SJCRH30 (cell line): ENCODE data around the gene GRB7. TPM values are rescaled to one million over a fixed set of nuclear protein-coding genes. Genes with fewer than 3 reads are reported as not detected.

Experiments used
- DNase-seq, 2 experiments: peaks; one replicate each; pipeline ENCODE4 v3.0.0-alpha.2; 2015 to 2020
- H3K27ac ChIP-seq: fragments of 250-450 bp; sonication (Bioruptor Pico); 2 replicates; pipeline ENCODE4 v1.5.1; 2020; ENCODE audit warnings: mild to moderate bottlenecking, moderate library complexity
- H3K27me3 ChIP-seq: fragments of 250-450 bp; sonication (Bioruptor Pico); 2 replicates; pipeline ENCODE4 v1.5.1; 2020; ENCODE audit warnings: mild to moderate bottlenecking, moderate library complexity
- H3K36me3 ChIP-seq: fragments of 250-450 bp; sonication (Bioruptor Pico); 2 replicates; pipeline ENCODE4 v1.5.1; 2020; ENCODE audit warnings: mild to moderate bottlenecking, moderate library complexity
- H3K4me1 ChIP-seq: fragments of 250-450 bp; sonication (Bioruptor Pico); 2 replicates; pipeline ENCODE4 v1.5.1; 2020; ENCODE audit warnings: mild to moderate bottlenecking, moderate library complexity
- H3K4me3 ChIP-seq: fragments of 250-450 bp; sonication (Bioruptor Pico); 2 replicates; pipeline ENCODE4 v1.5.1; 2020; ENCODE audit warnings: mild to moderate bottlenecking, moderate library complexity
- H3K9me3 ChIP-seq: fragments of 250-450 bp; sonication (Bioruptor Pico); replicated peaks from 2 replicates; pipeline ENCODE4 v1.5.1; 2020; ENCODE audit warnings: mild to moderate bottlenecking, moderate library complexity
- total RNA-seq: library from RNA; depleted of rRNA; stranded (reverse); fragments of >200 nt; shearing (Covaris generic); gene quantifications from 2 replicates; pipeline ENCODE4 v1.2.3, GENCODE V29; 2014

GRB7 gene
- total RNA-seq, 1 experiment from 2014 or later: not detected

- no peak for DNase-seq
- no peaks in the 10 kb centered on the region for H3K36me3 ChIP-seq
- no peak overlapping the region for H3K27ac ChIP-seq
- H3K4me3 ChIP-seq: no peak overlapping the region
- H3K9me3 ChIP-seq: no peaks in the 10 kb centered on the region
- peaks cover 3% of the 10 kb centered on the region; the same call in 1 of the 2 replicates for H3K4me1 ChIP-seq
- H3K27me3 ChIP-seq: peaks cover 28% of the 10 kb centered on the region
Observed at GRCh38 chr17:39737206-39737759, 455 bp upstream of the GRB7 start.

- H3K27me3 ChIP-seq: peaks cover 32% of the 10 kb centered on the region
- no peak overlapping the region for H3K4me3 ChIP-seq
- DNase-seq: no peak
- H3K27ac ChIP-seq: no peak overlapping the region
- H3K36me3 ChIP-seq: no peaks in the 10 kb centered on the region
- no peaks in the 10 kb centered on the region for H3K9me3 ChIP-seq
- H3K4me1 ChIP-seq: peaks cover 3% of the 10 kb centered on the region; the same call in 1 of the 2 replicates
Observed at GRCh38 chr17:39738568-39738901, 797 bp downstream of the GRB7 start.

- Histone ChIP-seq H3K4me1 (peaks cover 3% of the 10 kb centered on the region; the same call in 1 of the 2 replicates), H3K9me3 (no peaks in the 10 kb centered on the region), H3K27me3 (peaks cover 35% of the 10 kb centered on the region), H3K27ac (no peak overlapping the region), H3K36me3 (no peaks in the 10 kb centered on the region), H3K4me3 (peak overlapping the region; percentile 25; the same call in 1 of the 2 replicates)
- no peak for DNase-seq
Observed at GRCh38 chr17:39738983-39739884, 1.5 kb downstream of the GRB7 start.

GRCh38 chr17:39739885-39740356, 2.2 kb downstream of the GRB7 start:
- no peak overlapping the region for H3K27ac ChIP-seq
- H3K36me3 ChIP-seq: no peaks in the 10 kb centered on the region
- no peaks in the 10 kb centered on the region for H3K9me3 ChIP-seq
- DNase-seq: no peak
- peaks cover 37% of the 10 kb centered on the region for H3K27me3 ChIP-seq
- H3K4me1 ChIP-seq: peaks cover 3% of the 10 kb centered on the region; the same call in 1 of the 2 replicates
- peak overlapping the region; percentile 25; the same call in 1 of the 2 replicates for H3K4me3 ChIP-seq

- Histone ChIP-seq H3K9me3 (no peaks in the 10 kb centered on the region), H3K27ac (no peak overlapping the region), H3K4me3 (no peak overlapping the region), H3K27me3 (peaks cover 37% of the 10 kb centered on the region), H3K36me3 (no peaks in the 10 kb centered on the region), H3K4me1 (peaks cover 3% of the 10 kb centered on the region; the same call in 1 of the 2 replicates)
- no peak for DNase-seq
Observed at GRCh38 chr17:39740357-39741111, 2.8 kb downstream of the GRB7 start.

- H3K27ac ChIP-seq: no peak overlapping the region
- no peak for DNase-seq
- no peak overlapping the region for H3K4me3 ChIP-seq
- peaks cover 3% of the 10 kb centered on the region; the same call in 1 of the 2 replicates for H3K4me1 ChIP-seq
- no peaks in the 10 kb centered on the region for H3K36me3 ChIP-seq
- H3K27me3 ChIP-seq: peaks cover 40% of the 10 kb centered on the region
- H3K9me3 ChIP-seq: no peaks in the 10 kb centered on the region
Observed at GRCh38 chr17:39742126-39742855, 4.6 kb downstream of the GRB7 start.

GRCh38 chr17:39742856-39743436, 5.2 kb downstream of the GRB7 start:
- no peak overlapping the region for H3K27ac ChIP-seq
- peaks cover 3% of the 10 kb centered on the region; the same call in 1 of the 2 replicates for H3K4me1 ChIP-seq
- no peaks in the 10 kb centered on the region for H3K36me3 ChIP-seq
- no peak for DNase-seq
- peaks cover 39% of the 10 kb centered on the region for H3K27me3 ChIP-seq
- H3K4me3 ChIP-seq: no peak overlapping the region
- no peaks in the 10 kb centered on the region for H3K9me3 ChIP-seq

- DNase-seq: no peak
- peaks cover 33% of the 10 kb centered on the region for H3K27me3 ChIP-seq
Observed at GRCh38 chr17:39744075-39744835, 6.5 kb downstream of the GRB7 start.

GRCh38 chr17:39744836-39745215, 7.1 kb downstream of the GRB7 start:
- Histone ChIP-seq H3K27me3 (peaks cover 28% of the 10 kb centered on the region), H3K4me1 (peaks cover 2% of the 10 kb centered on the region; the same call in 1 of the 2 replicates), H3K4me3 (no peak overlapping the region), H3K27ac (no peak overlapping the region), H3K36me3 (no peaks in the 10 kb centered on the region), H3K9me3 (no peaks in the 10 kb centered on the region)
- DNase-seq: no peak

More at GRCh38 chr17:39744075-39744835, 6.5 kb downstream of the GRB7 start:
- Histone ChIP-seq H3K9me3 (no peaks in the 10 kb centered on the region), H3K4me3 (no peak overlapping the region), H3K36me3 (no peaks in the 10 kb centered on the region), H3K27ac (no peak overlapping the region), H3K4me1 (peaks cover 3% of the 10 kb centered on the region; the same call in 1 of the 2 replicates)

- H3K36me3 ChIP-seq: no peaks in the 10 kb centered on the region
- H3K27ac ChIP-seq: no peak overlapping the region
- H3K4me1 ChIP-seq: peaks cover 5% of the 10 kb centered on the region; the same call in 1 of the 2 replicates
- H3K9me3 ChIP-seq: no peaks in the 10 kb centered on the region
- no peak overlapping the region for H3K4me3 ChIP-seq
- no peak for DNase-seq
- peaks cover 20% of the 10 kb centered on the region for H3K27me3 ChIP-seq
Observed at GRCh38 chr17:39745335-39746144, 7.8 kb downstream of the GRB7 start.

GRCh38 chr17:39746145-39746461, 8.4 kb downstream of the GRB7 start:
- Histone ChIP-seq H3K4me1 (peaks cover 5% of the 10 kb centered on the region; the same call in 1 of the 2 replicates), H3K9me3 (no peaks in the 10 kb centered on the region), H3K4me3 (no peak overlapping the region), H3K27me3 (peaks cover 16% of the 10 kb centered on the region), H3K27ac (no peak overlapping the region), H3K36me3 (no peaks in the 10 kb centered on the region)
- DNase-seq: no peak

GRCh38 chr17:39747745-39748144, 10.0 kb downstream of the GRB7 start:
- no peak for DNase-seq
- Histone ChIP-seq H3K27me3 (peaks cover 11% of the 10 kb centered on the region), H3K4me1 (peaks cover 5% of the 10 kb centered on the region; the same call in 1 of the 2 replicates), H3K4me3 (no peak overlapping the region), H3K36me3 (no peaks in the 10 kb centered on the region), H3K9me3 (no peaks in the 10 kb centered on the region), H3K27ac (no peak overlapping the region)
